ENCODE measurements around the gene ZNF420.
A peak's percentile ranks its signal among the peaks of the same experiment; 100 is the strongest.
"Not testable (repeated sequence)": the region's sequence is repeated elsewhere in the genome, so short reads cannot be mapped to it uniquely, and the experiment has no call there.

ZNF420 gene

GRCh38 chr19:37077934-37078716 is at the start of gene ZNF420:
ZNF420 (plus strand) TSS chr19:37078433; CDS start chr19:37089119, 10,686 bp downstream.
- ATAC-seq, result peak; percentile 97

GRCh38 chr19:37045140-37045539 is 33.1 kb upstream of the ZNF420 start:
- no peaks in the 10 kb centered on the region for H3K4me1 Mint-ChIP-seq
- H3K9me3 Mint-ChIP-seq, result peaks cover 15 to 32% of the 10 kb centered on the region in 2 donors
- ATAC-seq (no peak), DNase-seq (no peak)
- no peak overlapping the region for H3K4me3 Mint-ChIP-seq
- H3K27me3 Mint-ChIP-seq, result no peaks in the 10 kb centered on the region
- H3K27ac Mint-ChIP-seq, result no peak overlapping the region

More at GRCh38 chr19:37077934-37078716, at the start of gene ZNF420:
- Mint-ChIP-seq H3K27me3 (no peaks in the 10 kb centered on the region), H3K4me1 (peaks cover 14% of the 10 kb centered on the region), H3K4me3 (peak within 1 kb of the TSS; percentile 95 to 97), H3K9me3 (peaks cover 12 to 19% of the 10 kb centered on the region in 2 donors), H3K27ac (peak within 1 kb of the TSS; percentile 96 to 97)
- peak; percentile 87 to 93 for DNase-seq

- peaks cover 45 to 78% of the 10 kb centered on the region in 2 donors for H3K9me3 Mint-ChIP-seq
These were observed 22.9 kb upstream of the ZNF420 start for GRCh38 chr19:37055330-37055729.

DNA sequence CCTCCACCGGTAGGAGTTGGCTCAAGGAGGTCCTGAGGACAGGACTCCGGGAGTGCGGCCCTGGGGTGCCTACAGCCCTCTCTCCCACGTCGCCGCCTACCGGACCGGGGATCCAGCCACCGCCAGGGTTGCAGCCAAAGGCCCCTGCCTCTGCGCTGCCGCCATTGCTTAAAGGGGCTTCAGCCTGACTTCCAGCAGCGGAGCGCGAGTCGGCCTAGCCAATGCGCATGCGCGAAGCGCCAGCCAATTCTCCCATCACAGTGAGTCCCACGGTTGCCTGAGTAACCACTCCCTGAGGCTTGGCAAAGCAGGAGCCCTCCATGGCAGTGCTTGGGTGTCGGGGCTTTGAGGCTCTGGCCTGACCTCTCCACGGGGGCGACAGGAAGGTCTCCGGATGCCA is 21.5 kb upstream of the ZNF420 start:
- Mint-ChIP-seq H3K27me3 (no peaks in the 10 kb centered on the region), H3K4me3 (no peak overlapping the region), H3K4me1 (no peaks in the 10 kb centered on the region), H3K27ac (no peak overlapping the region), H3K9me3 (peaks cover 48 to 82% of the 10 kb centered on the region in 2 donors)
- DNase-seq, result no peak
- ATAC-seq, result no peak

More at GRCh38 chr19:37055330-37055729, 22.9 kb upstream of the ZNF420 start:
- Mint-ChIP-seq H3K4me1 (no peaks in the 10 kb centered on the region), H3K4me3 (no peak overlapping the region), H3K27me3 (no peaks in the 10 kb centered on the region), H3K27ac (no peak overlapping the region)
- DNase-seq, result no peak
- ATAC-seq, result no peak

DNA sequence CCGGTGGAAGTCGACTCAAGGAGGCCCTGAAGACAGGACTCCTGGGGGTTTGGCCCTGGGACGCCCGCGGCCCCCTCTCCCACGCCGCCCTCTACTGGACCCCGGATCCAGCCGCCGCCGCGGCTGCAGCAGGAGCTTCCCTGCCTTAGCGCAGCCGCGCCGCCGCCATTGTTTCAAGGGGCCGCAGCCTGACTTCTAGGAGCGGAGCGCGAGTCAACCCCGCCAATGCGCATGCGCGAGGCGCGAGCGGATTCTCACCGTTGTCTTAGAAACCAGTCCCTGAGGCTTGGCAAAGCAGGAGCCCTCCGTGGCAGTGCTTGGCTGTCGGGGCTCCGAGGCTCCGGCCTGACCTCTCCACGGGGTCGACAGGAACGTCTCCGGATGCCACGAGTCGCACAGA is 19.1 kb upstream of the ZNF420 start:
- H3K27me3 Mint-ChIP-seq, result no peaks in the 10 kb centered on the region
- H3K4me1 Mint-ChIP-seq, result no peaks in the 10 kb centered on the region
- DNase-seq, result no peak
- peaks cover 56 to 79% of the 10 kb centered on the region in 2 donors for H3K9me3 Mint-ChIP-seq
- H3K4me3 Mint-ChIP-seq, result no peak overlapping the region
- no peak overlapping the region for H3K27ac Mint-ChIP-seq
- ATAC-seq, result no peak

DNA sequence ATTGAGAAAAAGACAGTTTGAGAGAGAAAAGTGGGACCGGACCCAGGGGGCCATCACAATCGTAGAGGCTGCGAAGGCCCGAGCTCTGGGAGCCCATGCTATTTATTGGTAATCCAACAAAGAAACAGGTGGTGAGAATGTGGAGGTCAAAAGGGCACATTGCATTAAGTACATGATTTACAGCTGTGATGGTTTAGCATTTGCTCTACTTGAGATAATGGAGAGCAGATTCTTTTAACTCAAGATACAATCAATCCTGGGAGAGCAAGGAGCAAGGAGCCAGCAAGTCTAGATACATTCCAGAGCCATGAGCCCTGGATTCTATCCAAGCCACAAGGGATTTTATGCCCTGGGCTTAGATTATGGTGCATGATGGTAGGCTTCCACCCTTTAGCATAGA is 13.3 kb upstream of the ZNF420 start:
- not testable (repeated sequence) for H3K4me1 Mint-ChIP-seq, H3K27ac Mint-ChIP-seq, ATAC-seq, H3K4me3 Mint-ChIP-seq, DNase-seq, H3K27me3 Mint-ChIP-seq
- H3K9me3 Mint-ChIP-seq, result peaks cover 44 to 55% of the 10 kb centered on the region in 2 donors

DNA sequence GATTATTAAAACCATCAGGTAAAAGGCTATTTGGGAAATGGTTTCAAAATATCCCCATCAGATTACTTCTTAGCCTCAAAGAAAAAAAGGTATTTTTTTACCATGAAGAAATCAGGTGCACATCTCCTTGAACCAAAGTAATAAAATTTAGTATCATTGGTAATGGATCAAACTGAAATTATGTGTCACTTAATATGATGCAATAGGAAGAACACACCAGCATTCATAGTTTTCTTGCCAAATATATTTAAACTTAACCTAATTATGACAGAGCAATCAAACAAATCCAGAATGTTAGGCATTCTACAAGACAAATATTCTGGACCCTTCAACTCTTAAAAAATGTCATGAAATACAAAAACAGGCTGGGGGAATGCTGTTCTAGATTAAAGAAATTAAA is 4.1 kb upstream of the ZNF420 start:
- Mint-ChIP-seq H3K27ac (no peak overlapping the region), H3K27me3 (no peaks in the 10 kb centered on the region), H3K4me3 (no peak overlapping the region), H3K9me3 (no peaks in the 10 kb centered on the region), H3K4me1 (peaks cover 6% of the 10 kb centered on the region)
- no peak for ATAC-seq
- no peak for DNase-seq

GRCh38 chr19:37074819-37075362 is 3.3 kb upstream of the ZNF420 start:
- Mint-ChIP-seq H3K4me1 (peaks cover 14% of the 10 kb centered on the region), H3K4me3 (no peak overlapping the region), H3K27ac (no peak overlapping the region), H3K9me3 (no peaks in the 10 kb centered on the region), H3K27me3 (no peaks in the 10 kb centered on the region)
- ATAC-seq (no peak), DNase-seq (no peak)

DNA sequence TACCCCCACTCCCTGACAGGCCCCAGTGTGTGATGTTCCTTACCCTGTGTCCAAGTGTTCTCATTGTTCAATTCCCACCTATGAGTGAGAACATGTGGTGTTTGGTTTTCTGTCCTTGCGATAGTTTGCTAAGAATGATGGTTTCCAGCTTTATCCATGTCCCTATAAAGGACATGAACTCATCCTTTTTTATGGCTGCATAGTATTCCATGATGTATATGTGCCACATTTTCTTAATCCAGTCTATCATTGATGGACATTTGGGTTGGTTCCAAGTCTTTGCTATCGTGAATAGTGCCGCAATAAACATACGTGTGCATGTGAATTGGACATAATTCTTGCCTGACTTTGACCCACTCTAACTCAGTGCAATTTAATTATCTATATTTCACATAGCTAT is 1.7 kb upstream of the ZNF420 start:
- DNase-seq, H3K4me3 Mint-ChIP-seq, H3K9me3 Mint-ChIP-seq, ATAC-seq, H3K27me3 Mint-ChIP-seq, H3K27ac Mint-ChIP-seq: not testable (repeated sequence)
- H3K4me1 Mint-ChIP-seq, result peaks cover 14% of the 10 kb centered on the region

DNA sequence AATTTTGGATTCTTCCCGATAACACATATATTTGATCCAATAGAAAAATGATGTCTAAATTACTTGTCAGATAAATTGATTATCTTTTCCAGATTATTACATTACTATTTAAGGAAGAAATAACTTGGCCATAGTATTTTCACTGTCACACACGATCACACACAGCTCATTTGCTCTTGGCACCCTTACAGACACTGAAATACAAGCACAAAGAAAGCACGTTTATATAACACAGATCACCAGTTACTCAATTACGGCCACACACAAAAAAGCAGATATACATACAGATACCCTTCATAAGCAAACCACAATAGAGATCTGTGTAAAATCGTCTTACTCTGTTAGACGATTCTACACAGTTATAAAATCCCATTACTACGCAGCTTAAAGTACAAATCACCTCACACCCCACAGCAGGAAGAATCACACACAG is 716 bp upstream of the ZNF420 start:
- H3K4me3 Mint-ChIP-seq, result peak overlapping the region; percentile 95 to 97

DNA sequence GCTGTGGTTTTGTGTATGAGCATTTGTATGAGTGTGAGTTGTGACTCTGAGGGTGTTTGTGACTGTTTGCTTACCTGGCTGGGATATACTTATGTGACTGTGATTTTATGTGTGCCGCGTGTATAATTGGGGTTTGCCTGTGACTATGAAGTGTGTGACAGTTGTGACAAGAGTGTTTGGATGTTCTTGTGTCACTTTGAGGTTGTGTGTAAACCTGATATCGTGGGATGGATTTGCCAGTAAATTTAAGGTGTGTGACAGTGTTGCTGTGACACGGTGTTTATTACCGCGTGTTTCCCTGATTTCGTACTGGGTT is 442 bp downstream of the ZNF420 start:
- peaks cover 12 to 19% of the 10 kb centered on the region in 2 donors for H3K9me3 Mint-ChIP-seq
- no peaks in the 10 kb centered on the region for H3K27me3 Mint-ChIP-seq
- peak overlapping the region; percentile 96 to 97 for H3K27ac Mint-ChIP-seq
- DNase-seq (no peak), ATAC-seq (no peak)
- peaks cover 14% of the 10 kb centered on the region for H3K4me1 Mint-ChIP-seq
- H3K4me3 Mint-ChIP-seq, result peak overlapping the region; percentile 95 to 97

More for the DNA sequence above, 716 bp upstream of the ZNF420 start:
- peaks cover 9 to 18% of the 10 kb centered on the region in 2 donors for H3K9me3 Mint-ChIP-seq
- peaks cover 14% of the 10 kb centered on the region for H3K4me1 Mint-ChIP-seq
- ATAC-seq (no peak), DNase-seq (no peak)
- H3K27ac Mint-ChIP-seq, result peak overlapping the region; percentile 96 to 97
- H3K27me3 Mint-ChIP-seq, result no peaks in the 10 kb centered on the region

DNA sequence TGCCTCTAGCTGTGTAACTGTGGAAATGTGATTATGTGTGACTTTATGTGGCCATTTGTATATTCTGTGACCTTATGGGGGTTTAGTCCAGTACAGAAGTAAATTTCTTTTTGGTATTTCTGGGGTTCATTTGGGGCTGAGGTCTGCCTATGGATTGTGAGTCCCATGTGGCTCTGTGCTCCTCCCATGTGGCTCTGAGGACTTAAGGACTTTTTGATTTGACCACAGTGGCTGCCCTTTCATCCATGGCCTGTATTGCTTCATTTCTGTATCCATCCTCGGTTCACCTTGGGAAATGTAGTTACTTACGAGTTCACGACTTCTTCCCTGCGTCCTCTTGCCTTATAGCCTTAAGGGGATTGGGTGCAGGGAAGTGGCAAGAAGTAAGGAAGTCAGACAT is 1.0 kb downstream of the ZNF420 start:
- peak overlapping the region in 1 of 2 donors; percentile 97 for H3K27ac Mint-ChIP-seq
- H3K4me3 Mint-ChIP-seq, result peak overlapping the region; percentile 95 to 97
- no peak for ATAC-seq
- DNase-seq, result no peak
- no peaks in the 10 kb centered on the region for H3K27me3 Mint-ChIP-seq
- peaks cover 12 to 19% of the 10 kb centered on the region in 2 donors for H3K9me3 Mint-ChIP-seq
- H3K4me1 Mint-ChIP-seq, result peaks cover 14% of the 10 kb centered on the region

GRCh38 chr19:37082307-37082706 is 4.1 kb downstream of the ZNF420 start:
- ATAC-seq (no peak), DNase-seq (no peak)
- peaks cover 14% of the 10 kb centered on the region for H3K4me1 Mint-ChIP-seq
- H3K27ac Mint-ChIP-seq, result no peak overlapping the region
- no peaks in the 10 kb centered on the region for H3K27me3 Mint-ChIP-seq
- H3K4me3 Mint-ChIP-seq, result no peak overlapping the region
- H3K9me3 Mint-ChIP-seq, result peaks cover 28 to 35% of the 10 kb centered on the region in 2 donors

DNA sequence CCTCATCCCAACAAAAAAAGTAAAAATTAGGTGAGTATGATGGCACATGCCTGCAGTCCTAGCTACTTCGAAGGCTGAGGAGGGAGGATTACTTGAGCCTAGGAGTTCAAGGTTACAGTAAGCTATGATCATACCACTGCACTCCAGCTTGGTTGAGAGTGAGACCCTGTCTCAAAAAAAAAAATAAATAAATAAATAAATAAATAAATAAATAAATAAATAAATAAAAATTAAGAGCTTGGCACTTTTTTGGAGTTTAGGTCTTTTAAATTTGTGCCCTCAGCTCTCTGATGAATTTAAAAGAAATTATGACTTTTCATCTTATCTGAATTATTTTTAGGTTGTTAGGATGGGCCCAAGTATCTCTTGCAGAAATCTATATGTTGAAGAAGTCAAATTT is 8.9 kb downstream of the ZNF420 start:
- Mint-ChIP-seq H3K27me3 (no peaks in the 10 kb centered on the region), H3K9me3 (peaks cover 23 to 39% of the 10 kb centered on the region in 2 donors), H3K4me1 (no peaks in the 10 kb centered on the region), H3K27ac (no peak overlapping the region), H3K4me3 (no peak overlapping the region)
- DNase-seq, result no peak
- ATAC-seq, result no peak

GRCh38 chr19:37095859-37096258 is 17.6 kb downstream of the ZNF420 start:
- DNase-seq (no peak), ATAC-seq (no peak)
- Mint-ChIP-seq H3K27ac (no peak overlapping the region), H3K9me3 (peaks cover 47 to 52% of the 10 kb centered on the region in 2 donors), H3K4me1 (no peaks in the 10 kb centered on the region), H3K4me3 (no peak overlapping the region), H3K27me3 (no peaks in the 10 kb centered on the region)

DNA sequence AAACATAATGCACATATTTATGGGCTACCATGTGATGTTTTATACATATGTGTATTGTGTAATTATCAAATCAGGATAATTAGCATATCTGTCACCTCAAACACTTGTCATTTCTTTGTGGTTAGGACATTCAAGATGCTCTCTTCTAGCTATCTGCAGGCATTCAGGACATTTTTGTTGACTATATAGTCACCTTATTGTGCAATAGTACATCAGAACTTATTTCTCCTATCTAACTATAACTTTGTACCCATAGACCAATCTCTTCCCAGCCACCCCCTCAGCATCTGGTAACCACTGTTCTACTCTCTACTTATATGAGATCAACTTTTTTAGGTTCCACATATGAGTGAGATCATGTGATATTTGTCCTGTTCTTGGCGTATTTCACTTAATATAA is 20.3 kb downstream of the ZNF420 start:
- Mint-ChIP-seq H3K27ac (no peak overlapping the region), H3K27me3 (no peaks in the 10 kb centered on the region), H3K4me3 (no peak overlapping the region), H3K4me1 (no peaks in the 10 kb centered on the region), H3K9me3 (peaks cover 46 to 66% of the 10 kb centered on the region in 2 donors)
- DNase-seq, result no peak
- no peak for ATAC-seq

All from stimulated activated naive CD8-positive, alpha-beta T cell treated with anti-CD3 and anti-CD28 coated beads, Interleukin-15, amount 100 ng/mL, for 72 hours (primary cell).